ENCODE measurements around the gene SPEM1.

DNA sequence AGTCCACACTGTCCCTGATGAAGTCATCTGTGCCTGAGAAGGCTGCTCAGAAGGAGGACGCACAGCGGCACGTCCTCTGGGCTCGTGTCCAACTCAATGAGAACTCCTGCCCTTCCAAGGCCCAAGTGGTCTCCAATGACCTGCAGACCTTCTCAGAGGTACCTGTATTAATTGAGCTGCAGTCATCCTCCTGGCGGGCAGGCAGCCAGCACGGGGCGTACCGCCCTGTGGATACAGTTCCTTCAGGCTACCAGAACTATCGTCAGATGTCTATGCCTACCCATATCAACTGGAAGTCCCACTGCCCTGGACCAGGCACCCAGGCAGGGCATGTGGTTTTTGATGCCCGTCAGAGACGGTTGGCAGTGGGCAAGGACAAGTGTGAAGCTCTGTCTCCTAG, 12.2 kb downstream of the SPEM1 start:
- TF ChIP-seq CTCF (IDR thresholded peaks at IDR 0.05), result no peak
- TF ChIP-seq POLR2A (IDR thresholded peaks at IDR 0.05), result no peak

All from body of pancreas (tissue), 4 donors.